ENCODE data around the gene PFDN2.

The PFDN2 gene

DNA sequence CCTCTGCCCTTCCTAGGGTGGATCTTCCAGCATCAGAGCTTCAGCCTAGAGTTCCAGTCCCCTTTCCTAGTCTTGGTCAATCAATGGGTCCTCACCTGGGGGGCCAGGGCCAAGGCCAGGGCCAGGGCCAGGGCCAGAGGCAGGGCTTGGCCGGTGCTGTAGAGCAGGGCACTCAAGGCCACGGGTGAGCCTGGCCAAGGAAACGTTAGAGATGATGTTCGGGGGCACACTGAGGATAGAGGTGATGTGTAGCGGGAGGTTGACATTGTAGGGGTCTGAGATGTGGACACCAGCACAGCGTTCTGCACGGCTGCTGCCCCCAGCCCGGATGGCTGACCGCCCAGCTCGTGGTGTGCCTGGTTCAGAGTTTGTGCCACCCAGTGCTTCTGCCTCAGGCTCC is 66.6 kb downstream of the PFDN2 start:
- DNase-seq (ENCODE audit: low spot score), result no peak
